GM18517 (cell line): ENCODE results near the gene UROC1.

Experiments used
- ATAC-seq: cut with Tn5 transposase; IDR thresholded peaks from one replicate; pipeline ENCODE4 v1.9.1; 2021; ENCODE audit warnings: mild to moderate bottlenecking, moderate library complexity; ENCODE audit not compliant: unreplicated experiment

UROC1 gene

GRCh38 chr3:126531051-126531330, 13.4 kb upstream of the UROC1 start:
- ATAC-seq: no peak

DNA sequence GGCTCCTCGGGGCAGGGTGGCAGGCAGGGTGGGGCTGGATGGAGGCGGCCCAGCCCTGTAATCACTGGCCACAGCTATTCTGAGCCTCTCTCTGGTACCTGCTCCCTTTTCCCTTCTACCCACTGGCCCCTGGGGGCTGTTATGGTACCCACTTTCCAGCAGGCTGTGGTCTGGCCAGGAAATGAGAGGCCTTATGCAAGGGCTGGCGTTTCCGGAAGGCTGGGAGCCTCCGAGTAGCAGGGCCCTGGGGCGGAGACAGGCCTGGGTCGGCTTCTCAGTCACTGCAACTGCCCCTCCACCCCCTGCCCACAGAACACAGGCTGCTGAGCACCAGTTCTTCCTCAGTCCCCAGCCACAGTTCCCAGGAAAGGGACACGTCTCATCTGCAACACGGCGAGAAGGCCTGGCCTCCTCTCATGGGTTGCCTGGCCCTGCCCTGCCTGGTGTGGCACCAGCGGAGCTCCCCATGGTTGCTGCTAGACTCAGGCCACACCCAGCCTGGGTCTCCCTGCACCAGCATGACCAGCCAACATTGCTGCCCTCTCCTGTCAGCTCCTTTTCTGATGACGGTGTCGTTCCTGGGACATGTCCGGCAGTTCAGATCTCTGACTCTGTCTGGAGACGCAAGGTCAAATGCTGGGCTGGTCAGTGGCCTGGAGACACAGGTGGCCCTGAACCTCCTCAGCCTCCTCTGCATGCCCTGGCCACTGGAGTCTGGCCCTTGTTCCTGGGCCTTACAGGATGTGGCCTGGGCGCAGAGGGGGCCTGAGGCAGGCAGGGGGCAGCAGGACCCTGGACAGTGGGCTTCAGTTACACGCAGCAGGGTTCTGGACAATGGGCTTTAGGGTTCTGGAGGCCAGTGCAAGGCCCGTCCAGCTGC, 12.8 kb upstream of the UROC1 start:
- no peak for ATAC-seq

- no peak for ATAC-seq
Measured at GRCh38 chr3:126529585-126530170, 12.1 kb upstream of the UROC1 start.

- no peak for ATAC-seq
Measured at GRCh38 chr3:126528800-126529541, 11.4 kb upstream of the UROC1 start.

- no peak for ATAC-seq
Measured at GRCh38 chr3:126528419-126528799, 10.8 kb upstream of the UROC1 start.

- no peak for ATAC-seq
Measured at GRCh38 chr3:126527455-126528211, 10.1 kb upstream of the UROC1 start.

DNA sequence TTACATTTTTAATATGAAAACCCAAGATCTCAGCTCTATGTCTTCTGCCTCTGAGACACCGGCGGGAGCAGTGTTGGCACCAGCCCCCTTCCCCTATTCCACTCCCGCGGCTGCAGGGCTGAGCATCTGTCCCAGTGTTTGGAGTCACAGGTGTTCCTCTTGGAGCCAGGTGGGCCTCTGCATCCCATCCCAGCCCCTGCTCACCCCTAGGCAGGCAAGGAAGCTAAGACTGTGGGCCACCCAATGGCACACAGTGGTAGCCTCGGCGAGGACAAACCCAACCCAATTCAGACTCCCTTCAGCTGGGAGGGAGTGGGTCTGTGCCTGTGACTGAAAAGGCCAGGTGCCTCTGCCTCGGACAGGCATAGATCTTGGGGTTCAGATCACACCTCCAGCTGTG, 9.4 kb upstream of the UROC1 start:
- ATAC-seq: no peak

- no peak for ATAC-seq
Measured at GRCh38 chr3:126526668-126527005, 9.1 kb upstream of the UROC1 start.

- ATAC-seq: no peak
Measured at GRCh38 chr3:126525853-126526667, 8.5 kb upstream of the UROC1 start.

- no peak for ATAC-seq
Measured at GRCh38 chr3:126525091-126525852, 7.7 kb upstream of the UROC1 start.

GRCh38 chr3:126524429-126524988, 6.9 kb upstream of the UROC1 start:
- ATAC-seq: no peak

DNA sequence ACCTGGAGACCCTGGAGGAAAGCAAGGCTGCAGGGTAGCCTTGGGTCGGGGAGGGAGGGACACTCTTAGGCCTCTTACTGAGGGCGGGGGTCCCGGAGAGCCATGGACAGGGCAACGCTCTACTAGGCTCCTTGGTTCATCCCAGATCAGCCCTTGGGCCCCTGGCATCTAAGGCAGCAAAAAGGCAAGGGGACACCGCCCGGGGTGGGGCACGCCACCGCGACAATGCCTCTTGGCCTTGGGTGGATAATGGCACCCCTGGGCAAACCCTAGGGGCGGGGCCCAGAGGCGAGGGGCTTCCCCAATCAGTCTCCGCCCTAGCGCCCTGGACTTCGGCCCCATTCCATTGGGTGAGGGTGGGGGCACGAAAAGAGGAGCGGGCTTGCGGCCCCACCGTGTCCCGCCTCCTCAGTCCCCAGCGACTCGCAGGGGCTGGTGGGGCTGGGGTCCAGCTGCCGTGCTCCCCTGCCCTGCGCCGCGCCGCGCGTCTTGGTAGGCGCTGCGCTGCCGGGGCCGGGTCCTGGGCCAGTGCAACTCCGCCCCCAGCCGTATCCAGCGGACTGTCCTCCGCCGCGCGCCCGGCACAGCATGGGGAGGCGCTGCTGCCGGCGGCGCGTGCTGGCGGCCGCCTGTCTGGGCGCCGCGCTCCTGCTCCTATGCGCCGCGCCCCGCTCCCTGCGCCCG, 6.3 kb upstream of the UROC1 start, which contains the start of gene CHST13:
TSS of gene CHST13 (plus strand) at position 411 of the 684 bp plus-strand sequence. CDS start at position 589, 178 bp downstream.
- no peak for ATAC-seq

DNA sequence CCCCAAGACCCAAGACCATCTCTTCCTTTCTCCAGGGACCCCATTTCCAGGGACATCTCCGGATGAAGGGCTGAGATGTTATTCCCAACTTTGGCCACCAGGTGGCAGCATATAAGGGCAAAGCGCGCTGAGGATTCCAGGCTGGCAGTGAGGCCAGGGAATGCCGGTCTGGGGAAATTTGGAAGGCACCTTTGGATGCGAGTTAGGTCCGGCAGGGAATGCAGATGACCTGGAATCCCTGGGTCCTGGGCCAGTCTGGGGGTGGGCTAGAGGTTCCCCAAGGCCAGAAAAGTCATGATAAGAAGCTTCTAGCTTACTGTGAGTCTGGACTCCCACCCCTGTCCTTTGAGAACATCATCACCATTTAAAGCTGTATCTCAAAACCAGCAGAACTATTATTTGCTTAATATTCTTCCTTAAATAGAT, 4.8 kb upstream of the UROC1 start:
- no peak for ATAC-seq

DNA sequence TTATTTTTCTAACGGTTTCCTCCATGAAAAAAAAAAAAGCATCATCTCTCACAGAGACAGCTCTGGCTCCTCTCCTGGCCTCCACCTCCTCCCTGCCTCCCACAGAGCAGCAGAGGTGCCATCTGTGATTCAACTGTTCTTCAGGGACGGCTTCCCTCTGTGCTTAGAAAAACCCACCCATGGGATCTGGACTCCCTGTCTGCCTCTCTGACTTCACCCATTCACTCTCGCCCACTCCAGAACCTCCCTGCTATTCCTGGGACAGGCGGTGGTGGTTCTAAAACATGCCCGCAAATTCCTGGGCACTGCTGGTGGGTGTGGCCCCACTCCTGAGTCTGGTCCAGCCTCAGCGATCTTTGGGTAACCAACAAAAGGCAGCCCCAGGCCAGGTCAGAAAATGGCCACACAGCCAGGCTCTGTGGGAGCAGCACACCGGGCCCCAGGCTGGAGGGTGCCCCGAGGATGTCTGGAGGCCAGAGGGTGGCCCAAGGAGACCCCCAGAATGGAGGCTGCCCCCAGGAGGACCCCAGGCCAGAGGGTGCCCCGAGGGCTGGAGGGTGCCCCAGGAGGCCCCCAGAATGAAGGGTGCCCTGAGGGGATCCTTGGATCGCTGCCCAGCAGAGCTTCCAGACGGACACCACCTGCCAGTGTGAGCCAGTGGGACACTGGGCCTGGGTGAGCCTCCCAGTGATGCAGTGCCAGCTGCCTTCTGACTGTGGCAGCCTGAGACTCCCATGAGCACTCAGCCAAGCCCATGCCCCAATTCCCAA, 3.7 kb upstream of the UROC1 start:
- no peak for ATAC-seq

DNA sequence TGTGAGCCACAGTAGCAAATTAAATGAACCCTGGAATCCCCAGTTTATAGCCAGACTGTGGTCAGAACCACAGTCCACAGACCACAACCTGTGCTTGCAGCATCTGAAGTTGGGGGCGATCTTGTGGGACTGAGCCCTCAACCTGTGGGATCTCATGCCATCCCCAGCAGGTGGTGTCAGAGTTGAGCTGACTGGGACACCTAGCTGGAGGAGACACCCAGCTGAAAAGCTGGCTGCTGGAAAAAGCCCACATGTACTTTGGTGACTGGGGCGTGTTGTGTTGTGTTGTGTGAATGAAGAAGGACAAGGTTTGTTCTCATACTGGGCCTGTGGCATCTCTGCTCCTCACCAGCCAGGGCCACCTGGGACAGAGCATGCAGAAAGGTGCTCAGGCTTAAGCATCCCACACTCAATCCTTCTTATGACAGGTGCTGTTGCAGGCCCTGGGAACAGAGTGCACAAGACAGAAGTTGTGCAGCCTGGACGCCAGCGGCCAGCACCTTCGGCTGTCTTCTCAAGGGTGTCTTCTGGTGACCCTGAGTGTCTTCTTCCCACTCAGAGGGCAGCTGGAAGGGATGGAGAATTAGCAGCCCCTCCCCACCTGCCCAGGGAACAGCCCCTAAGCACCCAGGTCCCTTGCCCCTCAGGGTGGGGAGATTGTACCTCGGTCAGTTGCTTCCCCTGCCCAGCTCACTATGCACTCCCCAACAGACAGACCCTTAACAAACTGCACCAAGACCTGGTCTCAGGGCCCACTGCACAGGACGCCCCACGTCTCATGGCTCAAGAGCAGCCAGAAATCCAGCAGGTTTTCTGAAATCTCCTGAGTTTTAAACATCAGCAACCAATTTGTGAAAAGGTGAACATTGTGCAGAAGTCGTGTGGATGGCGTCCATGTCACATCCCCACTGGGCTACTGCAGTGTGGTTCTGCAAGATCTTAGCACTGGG, 2.2 kb upstream of the UROC1 start:
- ATAC-seq: no peak

GRCh38 chr3:126518779-126519177, 1.2 kb upstream of the UROC1 start:
- no peak for ATAC-seq
